SU-DHL-6 (cell line): ENCODE data around the gene RPS15.

Source experiments
- H2AFZ ChIP-seq: fragments of 200-600 bp; sonication (generic); 2 replicates; pipeline ENCODE4 v1.6.1; 2014; ENCODE audit warnings: low read depth, mild to moderate bottlenecking, moderate library complexity, mixed read lengths, antibody characterized with exemption, low read length; ENCODE audit not compliant: severe bottlenecking
- H3F3A ChIP-seq: fragments of 200-600 bp; shearing (Covaris generic); 2 replicates; pipeline ENCODE4 v1.6.0; 2016; ENCODE audit warnings: antibody characterized with exemption, mild to moderate bottlenecking; ENCODE audit not compliant: insufficient read depth
- H3K27ac ChIP-seq: fragments of 200-600 bp; sonication (generic); 2 replicates; pipeline ENCODE4 v1.5.1; 2016; ENCODE audit warnings: low read depth, mild to moderate bottlenecking, low read length, moderate library complexity, mixed read lengths
- H3K27me3 ChIP-seq: fragments of 200-600 bp; sonication (generic), shearing (Covaris generic); 2 replicates; pipeline ENCODE4 v1.6.0; 2014; ENCODE audit warnings: mild to moderate bottlenecking, low read length
- H3K36me3 ChIP-seq: fragments of 200-600 bp; sonication (generic); 2 replicates; pipeline ENCODE4 v1.6.1; 2014; ENCODE audit warnings: mild to moderate bottlenecking, low read length, mixed read lengths
- H3K4me2 ChIP-seq: fragments of 300-600, 200-600 bp; shearing (Covaris generic), sonication (generic); 2 replicates; pipeline ENCODE4 v1.6.0; 2014; ENCODE audit warnings: low read length, low read depth, mild to moderate bottlenecking; ENCODE audit not compliant: poor library complexity, severe bottlenecking
- H3K4me3 ChIP-seq: fragments of 200-600 bp; sonication (generic); 2 replicates; pipeline ENCODE4 v1.5.1; 2014; ENCODE audit warnings: antibody characterized with exemption, low read length, mild to moderate bottlenecking, mixed read lengths; ENCODE audit not compliant: insufficient read depth, poor library complexity, severe bottlenecking
- H3K79me2 ChIP-seq: fragments of 200-600 bp; sonication (generic); 2 replicates; pipeline ENCODE4 v1.6.1; 2014; ENCODE audit warnings: mild to moderate bottlenecking, low read length, moderate library complexity; ENCODE audit not compliant: insufficient read depth
- H3K9ac ChIP-seq: fragments of 200-600 bp; sonication (generic); 2 replicates; pipeline ENCODE4 v1.7.0; 2014; ENCODE audit warnings: mild to moderate bottlenecking, low read length
- H3K9me2 ChIP-seq: fragments of 200-600 bp; sonication (generic); replicated peaks from 2 replicates; pipeline ENCODE4 v1.6.1; 2014; ENCODE audit warnings: low read length; ENCODE audit not compliant: insufficient read depth
- H3K9me3 ChIP-seq: fragments of 200-600 bp; sonication (generic); 2 replicates; pipeline ENCODE4 v1.6.1; 2014; ENCODE audit warnings: low read length, mixed read lengths; ENCODE audit not compliant: insufficient read depth
- H4K20me1 ChIP-seq: fragments of 200-600 bp; sonication (generic); 2 replicates; pipeline ENCODE4 v1.6.1; 2014; ENCODE audit warnings: low read depth, mild to moderate bottlenecking, antibody characterized with exemption, low read length, moderate library complexity, mixed read lengths
- CTCF ChIP-seq: fragments of 200-600 bp; sonication (generic); IDR thresholded peaks from one replicate; pipeline ENCODE4 v1.5.1; 2017; ENCODE audit warnings: antibody characterized with exemption, mild to moderate bottlenecking, low read length, moderate library complexity; ENCODE audit not compliant: insufficient read depth, poor library complexity, severe bottlenecking
- EZH2phosphoT487 ChIP-seq: fragments of 200-600 bp; sonication (generic), shearing (Covaris generic); conservative IDR thresholded peaks from 2 replicates; pipeline ENCODE4 v1.6.1; 2018; ENCODE audit warnings: mild to moderate bottlenecking, antibody characterized with exemption, low read length, moderate library complexity, mixed read lengths

Gene RPS15

GRCh38 chr19:1482361-1483130 is 44.4 kb downstream of the RPS15 start:
- peaks cover 7% of the 10 kb centered on the region; the same call in 1 of the 2 replicates for H3F3A ChIP-seq
- no peaks in the 10 kb centered on the region for H4K20me1 ChIP-seq
- H3K9me3 ChIP-seq, result no peaks in the 10 kb centered on the region
- no peak overlapping the region for H3K27ac ChIP-seq
- H3K27me3 ChIP-seq, result no peaks in the 10 kb centered on the region
- peaks cover 10% of the 10 kb centered on the region for H3K79me2 ChIP-seq
- H2AFZ ChIP-seq, result no peak overlapping the region
- no peak overlapping the region for H3K4me3 ChIP-seq
- H3K9me2 ChIP-seq, result no peaks in the 10 kb centered on the region
- no peak for TF ChIP-seq EZH2phosphoT487
- no peak for TF ChIP-seq CTCF
- no peak overlapping the region for H3K4me2 ChIP-seq
- no peak overlapping the region for H3K9ac ChIP-seq
- no peaks in the 10 kb centered on the region for H3K36me3 ChIP-seq

GRCh38 chr19:1483131-1483978 is 45.2 kb downstream of the RPS15 start:
- Histone ChIP-seq H3K27me3 (no peaks in the 10 kb centered on the region), H3K27ac (no peak overlapping the region), H3K9me2 (no peaks in the 10 kb centered on the region), H3K9me3 (no peaks in the 10 kb centered on the region), H3F3A (peaks cover 7% of the 10 kb centered on the region; the same call in 1 of the 2 replicates), H3K36me3 (no peaks in the 10 kb centered on the region), H3K79me2 (peaks cover 4% of the 10 kb centered on the region), H4K20me1 (no peaks in the 10 kb centered on the region), H3K4me2 (no peak overlapping the region), H3K4me3 (no peak overlapping the region), H3K9ac (no peak overlapping the region), H2AFZ (no peak overlapping the region)
- TF ChIP-seq CTCF (no peak), EZH2phosphoT487 (no peak)

GRCh38 chr19:1483979-1484428 is 45.8 kb downstream of the RPS15 start:
- Histone ChIP-seq H3K27ac (no peak overlapping the region), H3K27me3 (no peaks in the 10 kb centered on the region), H3K36me3 (no peaks in the 10 kb centered on the region), H4K20me1 (no peaks in the 10 kb centered on the region), H3K79me2 (no peaks in the 10 kb centered on the region), H3F3A (peaks cover 7% of the 10 kb centered on the region; the same call in 1 of the 2 replicates), H3K9me2 (no peaks in the 10 kb centered on the region), H3K4me3 (no peak overlapping the region), H3K9ac (no peak overlapping the region), H2AFZ (no peak overlapping the region), H3K9me3 (no peaks in the 10 kb centered on the region), H3K4me2 (no peak overlapping the region)
- TF ChIP-seq EZH2phosphoT487 (no peak), CTCF (no peak)
